Loucy (cell line): ENCODE measurements around the gene BTBD7.
A peak's percentile ranks its signal among the peaks of the same experiment; 100 is the strongest.

Source experiments
- EZH2phosphoT487 ChIP-seq: fragments of 200-600 bp; IDR thresholded peaks from 2 replicates; pipeline ENCODE4 v1.6.1; 2018; ENCODE audit warnings: antibody characterized with exemption, mild to moderate bottlenecking, moderate library complexity, borderline replicate concordance
- TF ChIP-seq, protein P1 (sequence below): fragments of 200-600 bp; sonication (generic); conservative IDR thresholded peaks from 2 replicates; pipeline ENCODE4 v1.5.1; 2014; ENCODE audit warnings: mild to moderate bottlenecking, antibody characterized with exemption, low read length

- TF ChIP-seq, protein P1, sequence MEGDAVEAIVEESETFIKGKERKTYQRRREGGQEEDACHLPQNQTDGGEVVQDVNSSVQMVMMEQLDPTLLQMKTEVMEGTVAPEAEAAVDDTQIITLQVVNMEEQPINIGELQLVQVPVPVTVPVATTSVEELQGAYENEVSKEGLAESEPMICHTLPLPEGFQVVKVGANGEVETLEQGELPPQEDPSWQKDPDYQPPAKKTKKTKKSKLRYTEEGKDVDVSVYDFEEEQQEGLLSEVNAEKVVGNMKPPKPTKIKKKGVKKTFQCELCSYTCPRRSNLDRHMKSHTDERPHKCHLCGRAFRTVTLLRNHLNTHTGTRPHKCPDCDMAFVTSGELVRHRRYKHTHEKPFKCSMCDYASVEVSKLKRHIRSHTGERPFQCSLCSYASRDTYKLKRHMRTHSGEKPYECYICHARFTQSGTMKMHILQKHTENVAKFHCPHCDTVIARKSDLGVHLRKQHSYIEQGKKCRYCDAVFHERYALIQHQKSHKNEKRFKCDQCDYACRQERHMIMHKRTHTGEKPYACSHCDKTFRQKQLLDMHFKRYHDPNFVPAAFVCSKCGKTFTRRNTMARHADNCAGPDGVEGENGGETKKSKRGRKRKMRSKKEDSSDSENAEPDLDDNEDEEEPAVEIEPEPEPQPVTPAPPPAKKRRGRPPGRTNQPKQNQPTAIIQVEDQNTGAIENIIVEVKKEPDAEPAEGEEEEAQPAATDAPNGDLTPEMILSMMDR: peak; percentile 60
- no peak for TF ChIP-seq EZH2phosphoT487
These were observed 125.1 kb downstream of the BTBD7 start for GRCh38 chr14:93207468-93208308.
